ENCODE measurements around the gene RNF31.

Gene RNF31

GRCh38 chr14:24182110-24182882, 35.0 kb downstream of the RNF31 start:
- DNase-seq (ENCODE audit: low spot score), result no peak

- DNase-seq (ENCODE audit: low spot score), result no peak
These were observed 35.8 kb downstream of the RNF31 start for GRCh38 chr14:24183014-24183481.

GRCh38 chr14:24184104-24184970, 37.0 kb downstream of the RNF31 start:
- no peak for DNase-seq (ENCODE audit: low spot score)

GRCh38 chr14:24185026-24185425, 37.7 kb downstream of the RNF31 start:
- no peak for DNase-seq (ENCODE audit: low spot score)

GRCh38 chr14:24185741-24186140, 38.4 kb downstream of the RNF31 start:
- DNase-seq (ENCODE audit: low spot score), result no peak

- no peak for DNase-seq (ENCODE audit: low spot score)
These were observed 39.7 kb downstream of the RNF31 start for GRCh38 chr14:24186831-24187538.

GRCh38 chr14:24187539-24187915, 40.2 kb downstream of the RNF31 start:
- no peak for DNase-seq (ENCODE audit: low spot score)

GRCh38 chr14:24188251-24189058, 41.2 kb downstream of the RNF31 start, which contains the start of gene IPO4:
IPO4 (minus strand) TSS chr14:24188816; CDS start chr14:24188787, 29 bp downstream.
- peak; percentile 98 for DNase-seq (ENCODE audit: low spot score)

- DNase-seq (ENCODE audit: low spot score), result no peak
These were observed 41.7 kb downstream of the RNF31 start for GRCh38 chr14:24189059-24189375.

GRCh38 chr14:24189460-24189859, 42.2 kb downstream of the RNF31 start:
- no peak for DNase-seq (ENCODE audit: low spot score)

- DNase-seq (ENCODE audit: low spot score), result no peak
These were observed 43.1 kb downstream of the RNF31 start for GRCh38 chr14:24190416-24190815.

GRCh38 chr14:24192933-24193332, 45.6 kb downstream of the RNF31 start:
- no peak for DNase-seq (ENCODE audit: low spot score)

GRCh38 chr14:24194186-24194872, 47.0 kb downstream of the RNF31 start:
- DNase-seq (ENCODE audit: low spot score), result no peak

- no peak for DNase-seq (ENCODE audit: low spot score)
These were observed 47.5 kb downstream of the RNF31 start for GRCh38 chr14:24194873-24195185.

GRCh38 chr14:24195186-24196070, 48.1 kb downstream of the RNF31 start, which contains the start of gene TM9SF1:
TM9SF1 (minus strand) TSS chr14:24195441; CDS start chr14:24195019, 422 bp downstream.
- peak; percentile 95 for DNase-seq (ENCODE audit: low spot score)

- DNase-seq (ENCODE audit: low spot score), result peak; percentile 52
These were observed 49.1 kb downstream of the RNF31 start for GRCh38 chr14:24196071-24197055.

- no peak for DNase-seq (ENCODE audit: low spot score)
These were observed 49.8 kb downstream of the RNF31 start for GRCh38 chr14:24197056-24197450.

GRCh38 chr14:24198814-24199524, 51.7 kb downstream of the RNF31 start:
- DNase-seq (ENCODE audit: low spot score), result no peak
